ENCODE results near the gene PFKM.

- TF ChIP-seq EZH2phosphoT487 (IDR thresholded peaks at IDR 0.05; ENCODE audit: insufficient read depth, low read depth) = no peak
- no peak for TF ChIP-seq EZH2 (IDR thresholded peaks at IDR 0.05; ENCODE audit: insufficient read depth, poor library complexity, severe bottlenecking)
These were observed 9.7 kb upstream of the PFKM start for GRCh38 chr12:48109424-48109823.
